Mesenchymal stem cell (in vitro differentiated cells and primary cell): ENCODE results near the gene EIF4B.
"Not testable (repeated sequence)": the region's sequence is repeated elsewhere in the genome, so short reads cannot be mapped to it uniquely, and the experiment has no call there.

Experiments
- DNase-seq: peaks from one replicate; pipeline ENCODE4 v3.0.0-alpha.2; 2013
- H2AFZ ChIP-seq: one replicate; pipeline ENCODE4 v1.6.1; 2013; ENCODE audit warnings: low read depth, mild to moderate bottlenecking, control low read depth, inconsistent platforms, low read length, moderate library complexity
- H2AK5ac ChIP-seq: 2 replicates; pipeline ENCODE4 v1.6.1; 2013; ENCODE audit warnings: low read length, moderate library complexity, mild to moderate bottlenecking, inconsistent platforms; ENCODE audit not compliant: severe bottlenecking
- H2BK120ac ChIP-seq: one replicate; pipeline ENCODE4 v1.6.1; 2013; ENCODE audit warnings: low read depth, mild to moderate bottlenecking, inconsistent platforms, low read length, moderate library complexity
- H2BK12ac ChIP-seq, 2 experiments: one replicate each; pipeline ENCODE4 v1.6.1; 2013; ENCODE audit warnings: inconsistent platforms in 2 of 2, low read length in 2 of 2, mild to moderate bottlenecking in 2 of 2, moderate library complexity in 2 of 2, control low read depth in 1 of 2
- H2BK15ac ChIP-seq: one replicate; pipeline ENCODE4 v1.6.1; 2013; ENCODE audit warnings: mild to moderate bottlenecking, low read depth, inconsistent platforms; ENCODE audit not compliant: poor library complexity, severe bottlenecking
- H2BK5ac ChIP-seq: 2 replicates; pipeline ENCODE4 v1.6.1; 2013; ENCODE audit warnings: low read depth, mild to moderate bottlenecking, low read length, control low read depth, inconsistent platforms; ENCODE audit not compliant: poor library complexity, severe bottlenecking
- H3K14ac ChIP-seq, 2 experiments: one replicate each; pipeline ENCODE4 v1.6.1; 2013; ENCODE audit warnings: inconsistent platforms in 2 of 2, low read length in 2 of 2, control low read depth in 1 of 2, mild to moderate bottlenecking in 1 of 2, moderate library complexity in 1 of 2
- H3K18ac ChIP-seq, 2 experiments: one replicate each; pipeline ENCODE4 v1.6.1; 2013; ENCODE audit warnings: inconsistent platforms in 2 of 2, low read length in 2 of 2, control low read depth in 1 of 2, low read depth in 1 of 2, mild to moderate bottlenecking in 1 of 2
- H3K23ac ChIP-seq, 2 experiments: one replicate each; pipeline ENCODE4 v1.6.1; 2013; ENCODE audit warnings: inconsistent platforms in 2 of 2, low read length in 2 of 2, mild to moderate bottlenecking in 2 of 2, moderate library complexity in 2 of 2, control low read depth in 1 of 2
- H3K27ac ChIP-seq: 2 replicates; pipeline ENCODE4 v1.5.1; 2013; ENCODE audit warnings: mild to moderate bottlenecking, moderate library complexity, low read length, control low read depth, inconsistent platforms; ENCODE audit not compliant: poor library complexity, severe bottlenecking
- H3K27me3 ChIP-seq, 2 experiments: 2 replicates each; pipeline versions ENCODE4 v1.6.1 to v1.7.0; 2013; ENCODE audit warnings: low read length in 2 of 2, mild to moderate bottlenecking in 2 of 2, moderate library complexity in 2 of 2, control low read depth in 1 of 2, inconsistent platforms in 1 of 2; ENCODE audit not compliant: control insufficient read depth in 1 of 2, insufficient read depth in 1 of 2
- H3K36me3 ChIP-seq, 2 experiments: 2 replicates each; pipeline versions ENCODE4 v1.6.1 to v1.7.0; 2013; ENCODE audit warnings: low read length in 2 of 2, control low read depth in 1 of 2, inconsistent platforms in 1 of 2, low read depth in 1 of 2, mild to moderate bottlenecking in 1 of 2; ENCODE audit not compliant: insufficient read depth in 2 of 2, control insufficient read depth in 1 of 2
- H3K4ac ChIP-seq, 2 experiments: one replicate each; pipeline ENCODE4 v1.6.1; 2013; ENCODE audit warnings: inconsistent platforms in 2 of 2, low read length in 2 of 2, mild to moderate bottlenecking in 2 of 2, moderate library complexity in 2 of 2, control low read depth in 1 of 2, low read depth in 1 of 2
- H3K4me1 ChIP-seq: 2 replicates; pipeline ENCODE4 v1.6.1; 2013; ENCODE audit warnings: low read depth, low read length, control low read depth; ENCODE audit not compliant: control insufficient read depth, insufficient read depth
- H3K4me2 ChIP-seq: 2 replicates; pipeline ENCODE4 v1.6.1; 2013; ENCODE audit warnings: low read length, mild to moderate bottlenecking, inconsistent platforms; ENCODE audit not compliant: poor library complexity, severe bottlenecking
- H3K4me3 ChIP-seq, 2 experiments: 2 replicates each; pipeline versions ENCODE4 v1.5.1 to v1.7.0; 2013; ENCODE audit warnings: low read length in 2 of 2, mild to moderate bottlenecking in 2 of 2, control low read depth in 1 of 2, low read depth in 1 of 2; ENCODE audit not compliant: insufficient read depth in 1 of 2
- H3K79me1 ChIP-seq: replicated peaks from 2 replicates; pipeline ENCODE4 v1.6.1; 2013; ENCODE audit warnings: mild to moderate bottlenecking, control low read depth, low read length, inconsistent platforms; ENCODE audit not compliant: poor library complexity, severe bottlenecking
- H3K9ac ChIP-seq: 2 replicates; pipeline ENCODE4 v1.7.0; 2013; ENCODE audit warnings: mild to moderate bottlenecking, low read length, moderate library complexity
- H3K9me3 ChIP-seq: 2 replicates; pipeline ENCODE4 v1.7.0; 2013; ENCODE audit warnings: mild to moderate bottlenecking, low read length; ENCODE audit not compliant: control insufficient read depth
- H4K8ac ChIP-seq: one replicate; pipeline ENCODE4 v1.6.1; 2013; ENCODE audit warnings: inconsistent platforms, mild to moderate bottlenecking, low read length, moderate library complexity
- H4K91ac ChIP-seq: one replicate; pipeline ENCODE4 v1.6.1; 2013; ENCODE audit warnings: mild to moderate bottlenecking, low read length, inconsistent platforms
- WGBS: methylation state at CpG from one replicate; pipeline ENCODE4 v1.1.7; 2013; ENCODE audit warnings: mixed read lengths; 5-methylcytosine and 5-hydroxymethylcytosine counted together

EIF4B gene

GRCh38 chr12:53031616-53032015 is 25.4 kb downstream of the EIF4B start:
- Histone ChIP-seq H4K8ac (no peak overlapping the region), H4K91ac (no peak overlapping the region), H3K27me3 (no peaks in the 10 kb centered on the region), H3K4me2 (no peak overlapping the region), H3K36me3 (peaks cover 63 to 81% of the 10 kb centered on the region in 2 experiments), H3K9me3 (no peaks in the 10 kb centered on the region), H3K4me1 (peaks cover 2% of the 10 kb centered on the region), H2BK120ac (no peak overlapping the region), H3K4me3 (no peak overlapping the region), H2AK5ac (no peak overlapping the region), H3K9ac (no peak overlapping the region), H2BK15ac (no peak overlapping the region), H3K79me1 (peaks cover 10% of the 10 kb centered on the region), H3K14ac (no peak overlapping the region), H3K27ac (no peak overlapping the region), H3K23ac (no peak overlapping the region), H3K4ac (no peak overlapping the region), H2BK12ac (no peak overlapping the region), H2BK5ac (no peak overlapping the region), H3K18ac (no peak overlapping the region), H2AFZ (no peak overlapping the region)
- DNase-seq = no peak
- no CpG with 5 or more reads among the region's 3 CpGs for WGBS

DNA sequence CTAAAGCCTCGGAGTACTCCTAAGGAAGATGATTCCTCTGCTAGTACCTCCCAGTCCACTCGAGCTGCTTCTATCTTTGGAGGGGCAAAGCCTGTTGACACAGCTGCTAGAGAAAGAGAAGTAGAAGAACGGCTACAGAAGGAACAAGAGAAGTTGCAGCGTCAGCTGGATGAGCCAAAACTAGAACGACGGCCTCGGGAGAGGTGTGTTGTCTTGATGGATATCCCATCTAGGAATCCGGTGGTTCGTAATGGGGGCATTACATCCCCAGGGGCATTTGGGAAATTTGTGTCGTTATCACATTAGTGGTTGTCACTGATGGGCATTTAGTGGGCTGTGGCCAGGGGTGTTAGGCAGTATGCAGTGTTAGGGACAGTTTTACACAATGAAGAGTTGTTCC is 27.6 kb downstream of the EIF4B start:
- WGBS = 91% methylated on average over 9 of the region's 10 CpGs
- not testable (repeated sequence) for H3K4ac ChIP-seq, H2BK15ac ChIP-seq, H2AK5ac ChIP-seq, H3K18ac ChIP-seq, H3K27me3 ChIP-seq, DNase-seq, H2AFZ ChIP-seq, H3K4me3 ChIP-seq, H3K4me2 ChIP-seq, H3K9me3 ChIP-seq, H4K8ac ChIP-seq, H2BK12ac ChIP-seq, H2BK5ac ChIP-seq, H3K23ac ChIP-seq, H3K9ac ChIP-seq, H4K91ac ChIP-seq, H3K27ac ChIP-seq, H3K14ac ChIP-seq, H3K4me1 ChIP-seq, H2BK120ac ChIP-seq
- peaks cover 57 to 81% of the 10 kb centered on the region in 2 experiments for H3K36me3 ChIP-seq
- peaks cover 11% of the 10 kb centered on the region for H3K79me1 ChIP-seq

DNA sequence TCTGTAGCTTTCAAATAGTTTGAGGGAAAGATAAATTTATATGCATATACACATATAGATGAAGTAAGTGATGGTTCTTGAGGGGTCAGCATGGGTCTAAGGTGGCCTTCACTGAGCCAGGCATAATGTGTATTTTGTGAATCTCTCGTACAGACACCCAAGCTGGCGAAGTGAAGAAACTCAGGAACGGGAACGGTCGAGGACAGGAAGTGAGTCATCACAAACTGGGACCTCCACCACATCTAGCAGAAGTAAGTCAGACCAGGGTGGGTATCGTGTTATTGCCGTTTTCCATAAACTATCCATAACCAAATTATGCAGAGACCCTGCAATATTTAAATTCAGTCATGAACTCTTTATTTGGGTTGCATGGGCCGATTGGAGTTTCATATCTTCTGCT is 28.2 kb downstream of the EIF4B start:
- Histone ChIP-seq H2BK12ac (no peak overlapping the region), H4K8ac (no peak overlapping the region), H2AFZ (no peak overlapping the region), H3K18ac (no peak overlapping the region), H2BK5ac (no peak overlapping the region), H3K79me1 (peaks cover 13% of the 10 kb centered on the region), H3K4ac (no peak overlapping the region), H2BK15ac (no peak overlapping the region), H2AK5ac (no peak overlapping the region), H3K27me3 (no peaks in the 10 kb centered on the region), H4K91ac (no peak overlapping the region), H3K27ac (no peak overlapping the region), H3K23ac (no peak overlapping the region), H3K4me2 (no peak overlapping the region), H3K4me1 (peaks cover 2% of the 10 kb centered on the region), H3K4me3 (no peak overlapping the region), H3K9me3 (no peaks in the 10 kb centered on the region), H3K9ac (no peak overlapping the region), H2BK120ac (no peak overlapping the region), H3K14ac (no peak overlapping the region), H3K36me3 (peaks cover 61 to 82% of the 10 kb centered on the region in 2 experiments)
- WGBS = 40% methylated on average over 7 of the region's 8 CpGs
- DNase-seq = peak; percentile 33

DNA sequence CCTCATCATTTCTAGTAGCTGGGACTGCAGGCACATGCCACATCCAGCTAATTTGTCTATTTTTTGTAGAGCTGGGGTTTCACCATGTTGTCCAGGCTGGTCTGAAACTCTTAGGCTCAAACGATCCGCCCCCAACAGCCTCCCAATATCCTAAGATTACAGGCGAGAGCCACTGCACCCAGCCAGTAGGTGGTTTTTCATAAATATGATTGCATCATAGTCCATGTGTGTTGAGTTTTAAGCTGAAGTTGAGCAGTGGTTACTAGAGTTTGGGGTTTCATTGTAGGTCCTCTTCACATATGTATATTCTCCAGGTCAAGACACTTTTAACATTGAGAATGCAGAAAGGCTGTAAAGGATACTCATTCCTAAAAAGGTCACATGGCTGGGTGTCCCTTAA is 30.5 kb downstream of the EIF4B start:
- Histone ChIP-seq H3K9me3 (no peaks in the 10 kb centered on the region), H3K4me1 (peaks cover 2% of the 10 kb centered on the region), H3K79me1 (peaks cover 8% of the 10 kb centered on the region), H3K27me3 (no peaks in the 10 kb centered on the region), H3K4me2 (no peak overlapping the region), H2BK15ac (no peak overlapping the region), H3K27ac (no peak overlapping the region), H4K8ac (no peak overlapping the region), H3K4me3 (no peak overlapping the region), H2AFZ (no peak overlapping the region), H3K14ac (no peak overlapping the region), H2BK12ac (no peak overlapping the region), H4K91ac (no peak overlapping the region), H2BK5ac (no peak overlapping the region), H3K9ac (no peak overlapping the region), H2AK5ac (no peak overlapping the region), H3K4ac (no peak overlapping the region), H3K23ac (no peak overlapping the region), H3K36me3 (peaks cover 54 to 76% of the 10 kb centered on the region in 2 experiments), H3K18ac (no peak overlapping the region), H2BK120ac (no peak overlapping the region)
- no peak for DNase-seq
- WGBS = 100% methylated on average over 2 of the region's 3 CpGs
